ENCODE data around the gene TRIM58.

DNA sequence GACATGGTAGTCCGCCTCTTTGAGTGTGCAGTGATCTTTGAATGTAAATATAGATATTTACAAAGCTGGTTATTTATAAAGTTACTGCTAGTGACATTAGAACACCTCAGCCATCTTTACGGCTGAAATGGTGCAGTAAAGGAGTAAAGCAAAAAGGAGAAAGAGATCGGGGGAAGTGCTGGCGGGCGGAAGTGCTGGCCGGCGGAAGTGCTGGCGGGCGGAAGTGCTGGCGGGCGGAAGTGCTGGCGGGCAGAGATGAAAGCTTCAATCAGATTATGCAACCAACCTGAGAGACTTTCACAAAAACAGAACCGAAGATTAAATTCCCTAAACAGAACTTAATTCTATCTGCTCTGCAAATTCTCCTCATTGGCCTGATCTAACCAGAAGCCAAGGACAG, 31.6 kb upstream of the TRIM58 start:
- TF ChIP-seq GATA3 (IDR thresholded peaks at IDR 0.05; ENCODE audit: low read depth, low read length) (no peak), GATA2 (IDR thresholded peaks at IDR 0.05; ENCODE audit: low read depth, low read length) (no peak)
